Keratinocyte (primary cell): ENCODE measurements around the gene TMEM240. TPM values are rescaled to one million over a fixed set of nuclear protein-coding genes. Genes with fewer than 3 reads are reported as not detected.

Source experiments
- DNase-seq: peaks from one replicate; pipeline ENCODE4 v3.0.0-alpha.2; 2011; ENCODE audit warnings: low read depth, missing footprints, low spot score
- FAIRE-seq: peaks from 2 replicates; lab custom pipeline; 2011; peaks lifted over from hg19 to GRCh38; lab: Jason Lieb, UNC
- H2AFZ ChIP-seq: 2 replicates; pipeline ENCODE4 v1.6.0; 2012; ENCODE audit warnings: low read length, control low read depth, inconsistent platforms; ENCODE audit not compliant: control insufficient read depth
- H3K27ac ChIP-seq: 2 replicates; pipeline ENCODE4 v1.5.1; 2011; ENCODE audit warnings: low read length; ENCODE audit not compliant: control insufficient read depth, insufficient read depth
- H3K27me3 ChIP-seq: 3 replicates; pipeline ENCODE4 v1.6.0; 2011; ENCODE audit warnings: low read length; ENCODE audit not compliant: control insufficient read depth, insufficient read depth; ENCODE audit errors: extremely low read depth
- H3K36me3 ChIP-seq, 2 experiments: 2 replicates in 1 of 2; 3 replicates in 1 of 2; pipeline ENCODE4 v1.5.1; 2011; ENCODE audit warnings: low read length in 2 of 2, mild to moderate bottlenecking in 1 of 2; ENCODE audit not compliant: control insufficient read depth in 2 of 2, insufficient read depth in 2 of 2; ENCODE audit errors: extremely low read depth in 1 of 2
- H3K4me1 ChIP-seq: 3 replicates; pipeline ENCODE4 v1.5.1; 2011; ENCODE audit warnings: low read length; ENCODE audit not compliant: control insufficient read depth, insufficient read depth; ENCODE audit errors: extremely low read depth
- H3K4me2 ChIP-seq: 3 replicates; pipeline ENCODE4 v1.6.0; 2011; ENCODE audit warnings: low read depth, low read length; ENCODE audit not compliant: control insufficient read depth, insufficient read depth; ENCODE audit errors: extremely low read depth
- H3K4me3 ChIP-seq, 3 experiments: fragments of 200-600 bp in 1 of 3; sonication (generic) in 1 of 3; 2 replicates in 2 of 3; 3 replicates in 1 of 3; pipeline ENCODE4 v1.5.1; 2011 to 2016; ENCODE audit warnings: low read length in 3 of 3, mild to moderate bottlenecking in 3 of 3, control low read depth in 2 of 3, inconsistent platforms in 1 of 3, low read depth in 1 of 3, mixed read lengths in 1 of 3, mixed run types in 1 of 3, moderate library complexity in 1 of 3; ENCODE audit not compliant: control insufficient read depth in 2 of 3, insufficient read depth in 2 of 3; ENCODE audit errors: extremely low read depth in 1 of 3
- H3K79me2 ChIP-seq: 2 replicates; pipeline ENCODE4 v1.6.0; 2012; ENCODE audit warnings: low read length; ENCODE audit not compliant: control insufficient read depth, insufficient read depth
- H3K9ac ChIP-seq: 3 replicates; pipeline ENCODE4 v1.6.0; 2011; ENCODE audit warnings: low read length; ENCODE audit not compliant: control insufficient read depth, insufficient read depth; ENCODE audit errors: extremely low read depth
- H3K9me1 ChIP-seq: 3 replicates; pipeline ENCODE4 v1.6.0; 2011; ENCODE audit warnings: low read length; ENCODE audit not compliant: control insufficient read depth, insufficient read depth; ENCODE audit errors: extremely low read depth
- H3K9me3 ChIP-seq: 2 replicates; pipeline ENCODE4 v1.5.1; 2012; ENCODE audit warnings: low read depth, low read length; ENCODE audit not compliant: control insufficient read depth
- H4K20me1 ChIP-seq: 3 replicates; pipeline ENCODE4 v1.6.0; 2011; ENCODE audit warnings: low read length; ENCODE audit not compliant: control insufficient read depth, insufficient read depth; ENCODE audit errors: extremely low read depth
- CTCF ChIP-seq, 3 experiments: IDR thresholded peaks in 1 of 3; conservative IDR thresholded peaks in 1 of 3; optimal IDR thresholded peaks in 1 of 3; 2 replicates in 2 of 3; 3 replicates in 1 of 3; pipeline versions ENCODE3 to v1.5.1; 2011; ENCODE audit warnings: low read length in 3 of 3, mild to moderate bottlenecking in 3 of 3, moderate library complexity in 2 of 3, control low read depth in 1 of 3, inconsistent platforms in 1 of 3; ENCODE audit not compliant: insufficient read depth in 2 of 3; ENCODE audit errors: extremely low read depth in 1 of 3
- EZH2 ChIP-seq: IDR thresholded peaks from one replicate; pipeline ENCODE4 v1.6.1; 2012; ENCODE audit warnings: inconsistent platforms, mild to moderate bottlenecking, low read length, moderate library complexity
- dilution Hi-C: fragments of 300-500 bp; cut with MboI; formaldehyde crosslinking; loops from one replicate; pipeline ENCODE4 v1.7.0; 2020; ENCODE audit warnings: low sequenced_read_pairs; ENCODE audit not compliant: extremely low pct_ligation_motif_present
- polyA plus RNA-seq, 5 experiments: library from polyadenylated mRNA; depleted of rRNA in 3 of 5; stranded (reverse) in 3 of 5; stranded (forward) in 1 of 5; unstranded in 1 of 5; fragments of >200 nt; gene quantifications; 1 replicate in 1 of 5; 2 replicates in 3 of 5; 3 replicates in 1 of 5; pipeline versions ENCODE4 v1.2.1 to v1.2.3, GENCODE V29; 2011 to 2012; ENCODE audit warnings: missing spikeins in 2 of 5, low read depth in 1 of 5, low replicate concordance in 1 of 5

The TMEM240 gene
- polyA plus RNA-seq, 1 donor (not counting 4 experiments of a cell fraction or from before 2014, with no cell fraction given), result 0.12 TPM

- no peaks in the 10 kb centered on the region for H3K4me1 ChIP-seq
- no peak overlapping the region for H3K27ac ChIP-seq
- H4K20me1 ChIP-seq, result peaks cover 10% of the 10 kb centered on the region
- no peak overlapping the region for H3K4me2 ChIP-seq
- H3K36me3 ChIP-seq, result peaks cover 2 to 29% of the 10 kb centered on the region in 2 experiments
- H2AFZ ChIP-seq, result no peak overlapping the region
- H3K9me1 ChIP-seq, result no peaks in the 10 kb centered on the region
- dilution Hi-C loops, result no loop called here
- H3K4me3 ChIP-seq, result no peak overlapping the region
- no peaks in the 10 kb centered on the region for H3K9me3 ChIP-seq
- TF ChIP-seq CTCF (optimal IDR thresholded peaks at IDR 0.05 in 1 of 3, IDR thresholded peaks at IDR 0.05 in 1 of 3, conservative IDR thresholded peaks at IDR 0.05 in 1 of 3; ENCODE audit: extremely low read depth in 1 of 3, insufficient read depth in 2 of 3, low read length in 3 of 3), result no peak
- no peak for TF ChIP-seq EZH2
- no peaks in the 10 kb centered on the region for H3K27me3 ChIP-seq
- no peak for DNase-seq
- no peak for FAIRE-seq
- peaks cover 23% of the 10 kb centered on the region for H3K79me2 ChIP-seq
- H3K9ac ChIP-seq, result no peak overlapping the region
These were observed 6.6 kb upstream of the TMEM240 start for GRCh38 chr1:1547011-1547410.

- no peaks in the 10 kb centered on the region for H3K9me3 ChIP-seq
- H4K20me1 ChIP-seq, result peaks cover 6% of the 10 kb centered on the region
- H3K4me2 ChIP-seq, result no peak overlapping the region
- no peak overlapping the region for H2AFZ ChIP-seq
- H3K4me3 ChIP-seq, result no peak overlapping the region
- no peaks in the 10 kb centered on the region for H3K4me1 ChIP-seq
- H3K9me1 ChIP-seq, result no peaks in the 10 kb centered on the region
- peaks cover 9 to 35% of the 10 kb centered on the region in 2 experiments for H3K36me3 ChIP-seq
- no peaks in the 10 kb centered on the region for H3K27me3 ChIP-seq
- H3K9ac ChIP-seq, result no peak overlapping the region
- FAIRE-seq (no peak), DNase-seq (no peak)
- H3K79me2 ChIP-seq, result peaks cover 14% of the 10 kb centered on the region
- H3K27ac ChIP-seq, result no peak overlapping the region
- dilution Hi-C loops, result no loop called here
- TF ChIP-seq CTCF (optimal IDR thresholded peaks at IDR 0.05 in 1 of 3, IDR thresholded peaks at IDR 0.05 in 1 of 3, conservative IDR thresholded peaks at IDR 0.05 in 1 of 3; ENCODE audit: extremely low read depth in 1 of 3, insufficient read depth in 2 of 3, low read length in 3 of 3), result no peak
- no peak for TF ChIP-seq EZH2
These were observed 5.7 kb upstream of the TMEM240 start for GRCh38 chr1:1545946-1546737.
